ENCODE data around the gene APLP1.

GRCh38 chr19:35911790-35912189 lies 43.4 kb downstream of the APLP1 start:
- TF ChIP-seq EZH2phosphoT487 (IDR thresholded peaks at IDR 0.05; ENCODE audit: insufficient read depth, low read depth) (no peak), EZH2 (IDR thresholded peaks at IDR 0.05; ENCODE audit: insufficient read depth, poor library complexity, severe bottlenecking) (no peak)

Measured in GM23248 (cell line).